Esophagus muscularis mucosa (tissue), 4 donors: ENCODE measurements around the gene BIRC6. TPM values are rescaled to one million over a fixed set of nuclear protein-coding genes. Genes with fewer than 3 reads are reported as not detected.
"Not testable (repeated sequence)": the region's sequence is repeated elsewhere in the genome, so short reads cannot be mapped to it uniquely, and the experiment has no call there.

Experiments
- DNase-seq: peaks from one replicate; pipeline ENCODE4 v3.0.0-alpha.2; 2017; ENCODE audit errors: extremely low spot score
- H3K27ac ChIP-seq, 4 donors: fragments of 200-600 bp; sonication (generic); replicated peaks in 1 of 4; 1 replicate in 3 of 4; 2 replicates in 1 of 4; pipeline ENCODE4 v1.5.1; 2016 to 2019; ENCODE audit warnings: mild to moderate bottlenecking in 1 of 4
- H3K27me3 ChIP-seq, 4 donors: fragments of 200-600 bp; sonication (generic); one replicate each; pipeline versions ENCODE4 v1.5.1 to v1.6.0; 2016 to 2019
- H3K36me3 ChIP-seq, 4 donors: fragments of 200-600 bp; sonication (generic); one replicate each; pipeline ENCODE4 v1.5.1; 2016 to 2019
- H3K4me1 ChIP-seq, 4 donors: fragments of 200-600 bp; sonication (generic); one replicate each; pipeline ENCODE4 v1.5.1; 2016 to 2019
- H3K4me3 ChIP-seq, 4 donors: fragments of 200-600 bp; sonication (generic); 1 replicate in 2 of 4; 2 replicates in 2 of 4; pipeline ENCODE4 v1.5.1; 2016 to 2019; ENCODE audit warnings: mild to moderate bottlenecking in 4 of 4, moderate library complexity in 1 of 4
- H3K9me3 ChIP-seq, 4 donors: fragments of 200-600 bp; sonication (generic); 1 replicate in 3 of 4; 2 replicates in 1 of 4; pipeline ENCODE4 v1.5.1; 2016 to 2019
- CTCF ChIP-seq, 3 experiments: fragments of 200-600 bp in 2 of 3; fragments of 450-650 bp in 1 of 3; sonication (generic) in 2 of 3; IDR thresholded peaks; one replicate each; pipeline ENCODE4 v1.5.1; 2017 to 2019; ENCODE audit warnings: antibody characterized with exemption in 3 of 3, mild to moderate bottlenecking in 2 of 3, moderate library complexity in 1 of 3
- EP300 ChIP-seq: sonication (generic); formaldehyde crosslinking; IDR thresholded peaks from one replicate; pipeline ENCODE4 v1.6.1; 2017; ENCODE audit warnings: antibody characterized with exemption
- POLR2A ChIP-seq: fragments of 450-650 bp; IDR thresholded peaks from one replicate; pipeline ENCODE4 v1.6.1; 2017; ENCODE audit warnings: antibody characterized with exemption, moderate library complexity, mild to moderate bottlenecking, low read depth
- POLR2AphosphoS5 ChIP-seq, 2 donors: sonication (generic); formaldehyde crosslinking; IDR thresholded peaks; one replicate each; pipeline ENCODE4 v1.6.1; 2017; ENCODE audit warnings: antibody characterized with exemption in 2 of 2
- WGBS: methylation state at CpG from one replicate; pipeline ENCODE4 v1.1.5; 2018; 5-methylcytosine and 5-hydroxymethylcytosine counted together
- intact Hi-C: fragments of 100-400 bp; cut with DNase I; formaldehyde crosslinking; loops from one replicate; pipeline ENCODE4 v1.15.1; 2023
- total RNA-seq, 4 donors: library from RNA; depleted of rRNA; stranded (reverse); fragments of >200 nt; gene quantifications; one replicate each; pipeline versions ENCODE4 v1.1.0 to v1.2.1, GENCODE V29; 2016

BIRC6 gene
- 100 to 1,000 TPM in 1 of 4 donors, 10 to 100 TPM in 3; 74.2 to 103 (median 79.8) TPM for total RNA-seq

- intact Hi-C loops: no loop called here
- no peak for TF ChIP-seq CTCF (IDR thresholded peaks at IDR 0.05)
- peak; percentile 72 for TF ChIP-seq POLR2A
- TF ChIP-seq EP300: no peak
- TF ChIP-seq POLR2AphosphoS5 (IDR thresholded peaks at IDR 0.05): peak; percentile 94
- no peaks in the 10 kb centered on the region for H3K27me3 ChIP-seq
Observed at GRCh38 chr2:32356681-32357317, at the start of gene BIRC6. BIRC6 (plus strand) TSS chr2:32357023; CDS start chr2:32357162, 139 bp downstream.

GRCh38 chr2:32310577-32310976 is 46.2 kb upstream of the BIRC6 start:
- intact Hi-C loops: no loop called here
- 99% methylated on average over 7 of the region's 7 CpGs for WGBS
- DNase-seq: no peak
- Histone ChIP-seq H3K27ac (no peak overlapping the region), H3K4me3 (no peak overlapping the region), H3K27me3 (no peaks in the 10 kb centered on the region), H3K9me3 (no peaks in the 10 kb centered on the region), H3K36me3 (peaks cover 10 to 67% (median 22%) of the 10 kb centered on the region in 4 donors), H3K4me1 (no peaks in the 10 kb centered on the region)
- TF ChIP-seq POLR2AphosphoS5 (IDR thresholded peaks at IDR 0.05) (no peak), EP300 (no peak), CTCF (IDR thresholded peaks at IDR 0.05) (no peak), POLR2A (no peak)

More at GRCh38 chr2:32356681-32357317, at the start of gene BIRC6:
- 0% methylated on average over 1 of the region's 76 CpGs for WGBS
- Histone ChIP-seq H3K36me3 (no peaks in the 10 kb centered on the region), H3K4me3 (peak within 1 kb of the TSS; percentile 89 to 99 (median 92)), H3K9me3 (no peaks in the 10 kb centered on the region), H3K4me1 (peaks cover 30 to 40% (median 37%) of the 10 kb centered on the region in 4 donors), H3K27ac (peak within 1 kb of the TSS; percentile 95 to 99 (median 98))
- DNase-seq: peak; percentile 98

- Histone ChIP-seq H3K4me3 (no peak overlapping the region), H3K9me3 (no peaks in the 10 kb centered on the region), H3K27me3 (no peaks in the 10 kb centered on the region), H3K4me1 (no peaks in the 10 kb centered on the region), H3K36me3 (peaks cover 0 to 35% (median 3%) of the 10 kb centered on the region in 4 donors), H3K27ac (no peak overlapping the region)
- no peak for TF ChIP-seq CTCF (IDR thresholded peaks at IDR 0.05)
- TF ChIP-seq POLR2AphosphoS5 (IDR thresholded peaks at IDR 0.05): no peak
- TF ChIP-seq POLR2A: no peak
- no peak for TF ChIP-seq EP300
- 100% methylated on average over 1 of the region's 1 CpG for WGBS
- DNase-seq: no peak
- intact Hi-C loops: no loop called here
Observed at GRCh38 chr2:32314886-32315285, 41.9 kb upstream of the BIRC6 start.

GRCh38 chr2:32328679-32329078 is 28.1 kb upstream of the BIRC6 start:
- H3K9me3 ChIP-seq, H3K27me3 ChIP-seq, H3K4me1 ChIP-seq, DNase-seq, H3K27ac ChIP-seq, intact Hi-C loops, H3K36me3 ChIP-seq, H3K4me3 ChIP-seq: not testable (repeated sequence)
- 95% methylated on average over 1 of the region's 1 CpG for WGBS

- H3K27ac ChIP-seq, intact Hi-C loops: not testable (repeated sequence)
- 93% methylated on average over 14 of the region's 14 CpGs for WGBS
Observed at GRCh38 chr2:32329180-32329980, 27.4 kb upstream of the BIRC6 start.

More at GRCh38 chr2:32329180-32329980, 27.4 kb upstream of the BIRC6 start:
- not testable (repeated sequence) for H3K4me3 ChIP-seq, H3K9me3 ChIP-seq, H3K36me3 ChIP-seq, H3K4me1 ChIP-seq, H3K27me3 ChIP-seq, DNase-seq
